Stomach (tissue), 9 donors: ENCODE data around the gene CD44. TPM values are rescaled to one million over a fixed set of nuclear protein-coding genes. Genes with fewer than 3 reads are reported as not detected.
A peak's percentile ranks its signal among the peaks of the same experiment; 100 is the strongest.

Experiments used
- DNase-seq, 2 donors: peaks; one replicate each; pipeline versions ENCODE4 v3.0.0 to v3.0.0-alpha.2; 2013 to 2019
- H3K27ac ChIP-seq, 5 donors: fragments of 200-600 bp in 4 of 5; sonication (generic) in 4 of 5; one replicate each; pipeline ENCODE4 v1.5.1; 2013 to 2019; ENCODE audit warnings: mild to moderate bottlenecking in 1 of 5, moderate library complexity in 1 of 5
- H3K27me3 ChIP-seq, 3 donors: fragments of 200-600 bp; sonication (generic); one replicate each; pipeline ENCODE4 v1.5.1; 2017 to 2019; ENCODE audit warnings: mixed run types in 1 of 3
- H3K36me3 ChIP-seq, 4 donors: fragments of 200-600 bp; sonication (generic); 1 replicate in 3 of 4; 2 replicates in 1 of 4; pipeline ENCODE4 v1.5.1; 2016 to 2019
- H3K4me1 ChIP-seq, 4 donors: fragments of 200-600 bp; sonication (generic); one replicate each; pipeline ENCODE4 v1.5.1; 2016 to 2019
- H3K4me3 ChIP-seq, 4 donors: fragments of 200-600 bp; sonication (generic) in 3 of 4; one replicate each; pipeline ENCODE4 v1.5.1; 2016 to 2019; ENCODE audit warnings: mild to moderate bottlenecking in 1 of 4
- H3K9me3 ChIP-seq, 4 donors: fragments of 200-600 bp; sonication (generic); one replicate each; pipeline ENCODE4 v1.5.1; 2016 to 2019
- EP300 ChIP-seq: sonication (generic); formaldehyde crosslinking; IDR thresholded peaks from one replicate; pipeline ENCODE4 v1.6.1; 2017; ENCODE audit warnings: antibody characterized with exemption
- POLR2A ChIP-seq, 4 donors: fragments of 450-650 bp; IDR thresholded peaks; one replicate each; pipeline ENCODE4 v1.6.1; 2016; ENCODE audit warnings: antibody characterized with exemption in 4 of 4, control low read depth in 2 of 4, mild to moderate bottlenecking in 1 of 4, moderate library complexity in 1 of 4
- POLR2AphosphoS5 ChIP-seq, 3 donors: sonication (generic); formaldehyde crosslinking; IDR thresholded peaks; one replicate each; pipeline ENCODE4 v1.6.1; 2016; ENCODE audit warnings: antibody characterized with exemption in 3 of 3
- WGBS, 5 donors: extraction: QIAGEN DNeasy Blood & Tissue Kit in 3 of 5; methylation state at CpG; one replicate each; pipeline versions ENCODE4 v1.1.5 to v1.1.7; 2013 to 2018; 5-methylcytosine and 5-hydroxymethylcytosine counted together
- intact Hi-C: fragments of 100-400 bp; cut with DNase I; formaldehyde crosslinking; loops from one replicate; pipeline ENCODE4 v1.15.1; 2023; ENCODE audit warnings: low total_unique reads
- polyA plus RNA-seq, 3 donors: library from polyadenylated mRNA; stranded (reverse); fragments of 200-250 nt; gene quantifications; one replicate each; pipeline ENCODE4 v1.2.3, GENCODE V29; 2013
- total RNA-seq, 5 donors: library from RNA; depleted of rRNA; stranded (reverse); fragments of >200 nt; gene quantifications; one replicate each; pipeline versions ENCODE4 v1.1.0 to v1.2.3, GENCODE V29; 2014 to 2016
- TF ChIP-seq, protein P1 (sequence below), 7 experiments: fragments of 450-650 bp in 4 of 7; fragments of 200-600 bp in 3 of 7; sonication (generic) in 3 of 7; IDR thresholded peaks; one replicate each; pipeline ENCODE4 v1.5.1; 2016 to 2019; ENCODE audit warnings: antibody characterized with exemption in 7 of 7, control low read depth in 2 of 7, mild to moderate bottlenecking in 1 of 7
- donor health status: healthy with polysubstance abuse.
- donor health status: Bipolar disorder and iron deficiency.
- donor health status: healthy.

Gene CD44
- total and polyA plus RNA-seq, 8 donors = 47.5 to 229 (median 102) TPM

DNA sequence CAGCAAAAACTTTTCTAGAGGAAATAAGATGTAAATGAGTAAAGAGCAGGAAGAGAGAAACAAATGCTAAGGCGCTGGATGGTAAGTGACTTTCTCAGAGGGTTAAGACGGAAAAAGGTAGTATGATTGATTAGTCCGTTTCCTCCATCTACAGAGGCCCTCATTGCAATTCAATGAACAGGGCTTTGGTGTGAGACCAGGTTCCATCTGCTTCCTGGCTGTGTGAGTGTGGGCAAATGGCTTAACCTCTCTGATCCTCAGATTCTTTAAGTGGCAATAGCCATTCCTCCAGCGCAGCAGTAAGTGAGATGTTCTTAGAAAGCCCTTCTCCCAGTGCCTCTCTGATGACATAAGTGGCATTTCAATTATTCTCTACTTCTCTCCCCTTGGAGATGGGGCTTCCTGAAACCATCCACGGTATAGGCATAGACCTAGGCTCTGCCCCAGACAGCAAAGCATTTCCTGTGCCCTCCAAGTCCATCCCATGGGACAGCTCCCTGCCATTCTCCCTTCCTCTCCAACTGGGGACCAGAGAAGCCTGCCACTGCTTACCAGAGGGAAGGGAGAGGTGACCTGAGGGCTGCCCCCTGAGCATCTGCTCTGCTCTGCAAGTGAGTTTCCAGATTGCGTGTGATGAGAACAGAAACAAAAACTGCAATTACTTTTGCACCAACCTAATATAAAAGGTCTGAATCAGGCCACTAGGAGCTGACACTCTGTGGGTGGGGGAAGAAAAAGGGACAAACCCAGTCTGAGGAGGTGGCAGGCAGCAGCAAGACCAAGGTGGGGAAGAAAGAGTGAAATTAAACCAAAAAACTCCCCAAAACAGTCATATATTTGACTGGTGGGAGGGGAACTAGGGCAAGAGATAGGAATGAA, 12.7 kb upstream of the CD44 start:
- no peak overlapping the region for H3K4me3 ChIP-seq
- no peaks in the 10 kb centered on the region for H3K36me3 ChIP-seq
- WGBS, 5 donors = 80 to 90% (median 90%) methylated on average over 6 of the region's 6 CpGs
- no peaks in the 10 kb centered on the region for H3K9me3 ChIP-seq
- peak overlapping the region in 1 of 5 donors; percentile 18 for H3K27ac ChIP-seq
- TF ChIP-seq, protein P1, sequence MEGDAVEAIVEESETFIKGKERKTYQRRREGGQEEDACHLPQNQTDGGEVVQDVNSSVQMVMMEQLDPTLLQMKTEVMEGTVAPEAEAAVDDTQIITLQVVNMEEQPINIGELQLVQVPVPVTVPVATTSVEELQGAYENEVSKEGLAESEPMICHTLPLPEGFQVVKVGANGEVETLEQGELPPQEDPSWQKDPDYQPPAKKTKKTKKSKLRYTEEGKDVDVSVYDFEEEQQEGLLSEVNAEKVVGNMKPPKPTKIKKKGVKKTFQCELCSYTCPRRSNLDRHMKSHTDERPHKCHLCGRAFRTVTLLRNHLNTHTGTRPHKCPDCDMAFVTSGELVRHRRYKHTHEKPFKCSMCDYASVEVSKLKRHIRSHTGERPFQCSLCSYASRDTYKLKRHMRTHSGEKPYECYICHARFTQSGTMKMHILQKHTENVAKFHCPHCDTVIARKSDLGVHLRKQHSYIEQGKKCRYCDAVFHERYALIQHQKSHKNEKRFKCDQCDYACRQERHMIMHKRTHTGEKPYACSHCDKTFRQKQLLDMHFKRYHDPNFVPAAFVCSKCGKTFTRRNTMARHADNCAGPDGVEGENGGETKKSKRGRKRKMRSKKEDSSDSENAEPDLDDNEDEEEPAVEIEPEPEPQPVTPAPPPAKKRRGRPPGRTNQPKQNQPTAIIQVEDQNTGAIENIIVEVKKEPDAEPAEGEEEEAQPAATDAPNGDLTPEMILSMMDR (IDR thresholded peaks at IDR 0.05) = no peak
- no peak for TF ChIP-seq POLR2A (IDR thresholded peaks at IDR 0.05)
- TF ChIP-seq POLR2AphosphoS5 (IDR thresholded peaks at IDR 0.05) = no peak
- no peak for TF ChIP-seq EP300
- intact Hi-C loops = no loop called here
- no peak for DNase-seq
- no peaks in the 10 kb centered on the region for H3K27me3 ChIP-seq
- H3K4me1 ChIP-seq = no peaks in the 10 kb centered on the region

DNA sequence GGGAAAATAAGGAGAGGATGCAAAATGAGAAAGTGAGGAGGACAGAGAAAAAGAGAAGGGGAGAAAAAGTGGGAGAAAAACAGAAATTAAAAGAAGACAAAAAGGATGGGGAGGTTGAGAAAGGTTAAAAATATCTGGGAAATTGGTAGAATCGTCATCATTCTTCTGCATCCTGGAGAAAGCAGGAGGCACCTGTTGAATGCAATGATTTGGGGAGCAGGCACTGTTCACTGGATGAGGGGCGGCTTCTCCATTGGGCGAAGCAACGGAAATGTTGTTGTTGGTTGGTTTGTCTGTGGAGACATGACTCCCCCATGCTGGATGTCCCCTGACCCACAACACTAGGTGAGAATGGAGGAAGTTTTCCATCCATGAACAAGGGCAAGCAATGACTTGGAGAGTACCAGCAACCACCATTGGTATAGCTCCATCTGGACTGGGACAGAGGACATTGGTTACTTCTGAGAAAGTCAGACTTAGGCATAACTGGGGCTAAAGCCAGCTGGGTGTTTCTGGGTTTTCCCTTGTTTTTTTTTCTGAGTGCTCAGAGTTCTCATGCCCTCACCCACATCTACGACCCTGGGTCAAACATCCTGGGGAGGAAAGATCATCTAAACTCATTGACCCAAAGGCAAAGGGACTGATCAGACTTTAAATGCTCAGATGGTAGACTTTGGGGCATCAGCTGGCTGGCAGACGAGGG, 11.9 kb upstream of the CD44 start:
- Histone ChIP-seq H3K27me3 (no peaks in the 10 kb centered on the region), H3K4me1 (no peaks in the 10 kb centered on the region), H3K36me3 (no peaks in the 10 kb centered on the region), H3K4me3 (no peak overlapping the region), H3K27ac (peak overlapping the region in 1 of 5 donors; percentile 18), H3K9me3 (no peaks in the 10 kb centered on the region)
- 85 to 96% (median 92%) methylated on average over 6 of the region's 6 CpGs for WGBS, 5 donors
- intact Hi-C loops = no loop called here
- TF ChIP-seq POLR2AphosphoS5 (IDR thresholded peaks at IDR 0.05) (no peak), POLR2A (IDR thresholded peaks at IDR 0.05) (no peak), EP300 (no peak)
- TF ChIP-seq, protein P1 (IDR thresholded peaks at IDR 0.05) = no peak
- no peak for DNase-seq

DNA sequence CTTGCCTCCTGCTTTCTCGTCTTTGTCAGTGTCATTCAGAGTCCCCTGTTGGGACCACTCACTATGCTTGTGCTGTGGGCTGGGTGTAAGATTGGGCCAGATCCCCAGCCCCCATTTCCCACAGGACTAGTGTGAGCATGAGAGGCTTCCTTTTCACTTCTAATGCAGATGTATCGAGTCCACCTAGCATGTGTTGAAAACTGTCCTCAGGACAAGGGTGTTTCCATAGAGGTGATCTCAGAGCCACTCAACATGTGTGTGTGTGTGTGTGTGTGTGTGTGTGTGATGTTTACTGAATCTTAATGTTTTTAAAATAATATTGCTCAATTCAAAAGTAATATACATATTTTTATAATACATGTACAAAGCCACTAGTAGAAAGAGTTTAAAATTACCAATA, 11.4 kb upstream of the CD44 start:
- Histone ChIP-seq H3K4me3 (no peak overlapping the region), H3K27ac (no peak overlapping the region), H3K4me1 (no peaks in the 10 kb centered on the region), H3K27me3 (no peaks in the 10 kb centered on the region), H3K36me3 (no peaks in the 10 kb centered on the region), H3K9me3 (no peaks in the 10 kb centered on the region)
- TF ChIP-seq, protein P1 (IDR thresholded peaks at IDR 0.05) = no peak
- TF ChIP-seq POLR2AphosphoS5 (IDR thresholded peaks at IDR 0.05) = no peak
- TF ChIP-seq POLR2A (IDR thresholded peaks at IDR 0.05) = no peak
- TF ChIP-seq EP300 = no peak
- intact Hi-C loops = no loop called here
- 50 to 100% (median 89%) methylated on average over 2 of the region's 2 CpGs for WGBS, 5 donors
- no peak for DNase-seq

DNA sequence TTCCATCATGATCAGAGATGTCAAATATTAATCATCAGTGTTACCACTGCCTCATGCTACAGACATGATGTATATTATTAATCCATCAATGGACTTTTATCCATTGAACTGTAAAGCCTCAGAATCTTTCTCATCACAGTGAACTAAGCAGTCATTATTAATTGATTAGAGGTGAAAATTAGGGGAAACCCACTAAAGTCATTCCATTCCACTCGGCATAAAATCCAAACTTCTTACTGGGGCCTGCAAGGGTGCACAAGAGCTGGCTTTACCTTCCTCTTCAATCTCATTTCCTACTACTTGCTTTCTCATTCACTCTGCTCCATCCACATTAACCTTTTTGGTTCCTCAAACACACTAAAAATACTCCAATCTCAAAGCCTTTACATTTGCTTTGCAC, 7.9 kb upstream of the CD44 start:
- TF ChIP-seq POLR2AphosphoS5 (IDR thresholded peaks at IDR 0.05) (no peak), EP300 (no peak), POLR2A (IDR thresholded peaks at IDR 0.05) (no peak)
- TF ChIP-seq, protein P1 (IDR thresholded peaks at IDR 0.05) = no peak
- Histone ChIP-seq H3K4me3 (no peak overlapping the region), H3K9me3 (no peaks in the 10 kb centered on the region), H3K27ac (no peak overlapping the region), H3K4me1 (peaks cover 0 to 13% (median 0%) of the 10 kb centered on the region in 4 donors), H3K36me3 (no peaks in the 10 kb centered on the region), H3K27me3 (no peaks in the 10 kb centered on the region)
- no peak for DNase-seq
- intact Hi-C loops = no loop called here
- 81 to 97% (median 85%) methylated on average over 1 of the region's 1 CpG for WGBS, 5 donors
